GM18951 (cell line): ENCODE data around the gene VCX2.
"Not testable (repeated sequence)": the region's sequence is repeated elsewhere in the genome, so short reads cannot be mapped to it uniquely, and the experiment has no call there.

ENCODE experiments used
- POLR2A ChIP-seq: IDR thresholded peaks from 4 replicates; pipeline ENCODE4 v1.6.1; 2011; ENCODE audit warnings: mild to moderate bottlenecking; ENCODE audit not compliant: insufficient read length, insufficient read depth; ENCODE audit errors: extremely low read depth
- in situ Hi-C: fragments of 300-500 bp; cut with MboI; formaldehyde crosslinking; loops from one replicate; pipeline ENCODE4 v1.12.0; 2022; ENCODE audit warnings: low sequenced_read_pairs, mixed read lengths, inconsistent platforms; ENCODE audit not compliant: unreplicated experiment

The VCX2 gene

DNA sequence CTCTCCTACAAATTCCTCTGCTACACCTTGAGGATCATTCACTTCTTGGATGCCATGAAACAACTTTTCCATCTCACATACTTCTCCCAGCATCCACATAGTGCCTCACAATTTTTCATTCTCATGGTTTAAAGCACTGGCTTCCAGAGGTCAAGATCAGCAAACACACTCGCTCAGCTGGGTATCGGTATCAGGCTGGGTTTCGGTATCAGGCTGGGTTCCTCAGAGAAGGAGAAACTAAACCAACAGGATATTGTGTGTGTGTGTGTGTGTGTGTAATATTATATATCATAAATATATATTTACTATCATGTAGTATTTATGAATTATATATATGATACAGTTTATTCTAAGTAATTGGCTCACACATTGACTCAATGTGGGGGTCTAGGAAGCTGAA is at the start of gene VCX2:
Gene VCX2 (minus strand): TSS at position 99 of the 400 bp plus-strand sequence. CDS start 624 bp downstream, outside the sequence.
- in situ Hi-C loops = not testable (repeated sequence)

DNA sequence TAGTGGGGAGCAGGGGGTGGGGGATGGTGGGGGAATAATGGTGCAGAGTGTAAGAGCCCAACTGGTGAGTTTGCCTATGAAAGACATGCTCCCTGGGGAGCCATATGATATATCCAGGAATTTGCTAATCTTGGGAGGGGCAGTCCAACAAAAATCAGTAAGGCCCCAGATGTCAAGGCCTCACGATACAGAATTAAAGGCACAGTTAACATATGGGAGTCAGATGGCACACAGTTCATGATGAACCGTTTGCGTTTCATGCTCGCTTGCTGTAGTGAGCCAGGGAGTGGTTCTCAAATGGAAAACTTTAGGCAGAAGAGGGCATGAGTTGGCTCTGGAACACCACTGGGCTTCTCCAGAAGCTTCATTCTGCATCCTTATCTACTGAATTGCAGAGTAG is 33.9 kb upstream of the VCX2 start:
- in situ Hi-C loops = no loop called here

GRCh38 chrX:8204169-8204935 is 33.3 kb upstream of the VCX2 start:
- no peak for TF ChIP-seq POLR2A
- in situ Hi-C loops = no loop called here

More for the DNA sequence above, 33.9 kb upstream of the VCX2 start:
- TF ChIP-seq POLR2A = no peak

DNA sequence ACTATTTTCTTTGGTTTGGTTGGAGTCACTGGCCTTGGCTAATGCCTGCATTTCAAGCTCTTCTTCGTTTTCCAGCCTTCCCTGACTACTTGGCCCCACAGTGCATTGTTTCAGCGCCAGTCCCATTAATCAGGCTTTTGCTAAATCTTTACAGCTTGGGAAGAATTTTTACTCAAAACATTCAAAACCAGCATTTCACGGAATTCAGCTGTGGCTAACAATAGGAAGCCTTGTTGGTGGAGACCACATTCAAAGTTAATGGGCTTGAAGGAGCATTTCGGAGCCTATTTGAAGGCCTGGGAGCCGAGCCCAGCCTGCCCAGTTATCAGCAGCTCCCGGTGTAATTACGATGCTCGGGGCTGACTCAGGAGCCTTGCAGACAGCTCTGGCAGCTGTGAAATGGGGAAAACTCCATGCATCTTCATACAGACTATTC is 30.8 kb upstream of the VCX2 start:
- no peak for TF ChIP-seq POLR2A
- in situ Hi-C loops = no loop called here

DNA sequence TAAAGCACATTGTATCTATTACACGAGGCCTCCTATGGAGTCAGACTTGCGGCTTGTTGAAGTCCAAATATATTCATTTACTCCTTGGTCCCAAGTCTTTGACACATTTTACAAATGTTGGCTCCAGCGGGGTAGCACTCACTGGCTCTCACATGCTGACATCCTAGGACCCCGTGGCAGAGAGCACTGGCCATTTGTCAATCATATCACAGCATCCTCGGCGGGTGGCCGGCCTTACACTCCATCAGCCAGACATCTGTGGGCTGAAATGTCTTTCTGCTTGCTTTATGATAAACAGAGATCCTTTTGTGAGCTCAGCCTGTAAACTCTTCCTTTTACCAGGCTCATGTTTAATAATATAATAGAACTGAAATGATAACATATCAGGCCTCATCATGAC is 25.7 kb upstream of the VCX2 start:
- TF ChIP-seq POLR2A = no peak
- in situ Hi-C loops = no loop called here

DNA sequence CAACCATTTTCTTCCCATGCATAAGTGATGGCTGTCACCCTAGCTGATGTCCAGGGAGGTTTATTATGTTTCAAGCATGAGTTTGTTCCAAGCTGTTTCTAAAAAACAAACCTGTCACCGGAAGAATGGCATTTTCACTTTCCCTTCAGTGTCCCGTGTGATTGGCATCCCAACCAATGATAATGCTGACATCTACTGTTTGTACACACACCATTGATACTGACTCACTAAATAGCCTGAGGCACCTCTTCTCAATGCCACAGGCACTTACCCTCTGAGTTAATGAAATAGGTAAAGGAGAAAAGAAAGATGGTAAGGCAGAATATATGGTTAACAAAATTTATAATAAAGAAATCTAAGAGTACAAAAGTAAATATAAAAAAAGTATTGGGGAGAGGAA is 23.1 kb upstream of the VCX2 start:
- in situ Hi-C loops = no loop called here
- TF ChIP-seq POLR2A = no peak

DNA sequence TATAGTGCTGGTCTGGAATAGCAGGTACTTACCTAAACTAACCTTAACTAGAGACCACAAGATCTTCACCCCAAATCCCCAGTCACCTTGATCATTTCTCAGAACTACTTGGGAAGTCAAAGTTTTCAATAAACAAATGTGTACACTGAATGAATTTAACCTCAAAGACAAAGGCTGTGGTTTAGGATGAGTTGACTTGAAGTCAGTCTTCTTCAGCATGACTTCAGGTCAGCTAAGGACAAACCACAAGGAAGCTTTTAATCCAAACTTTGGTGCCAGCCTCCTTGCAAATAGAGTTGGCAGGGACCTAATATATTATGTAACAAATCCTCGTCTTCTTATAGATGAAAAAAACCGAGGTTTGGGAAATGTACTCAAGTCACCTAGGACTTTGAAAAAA is 21.2 kb upstream of the VCX2 start:
- TF ChIP-seq POLR2A = no peak
- in situ Hi-C loops = no loop called here

DNA sequence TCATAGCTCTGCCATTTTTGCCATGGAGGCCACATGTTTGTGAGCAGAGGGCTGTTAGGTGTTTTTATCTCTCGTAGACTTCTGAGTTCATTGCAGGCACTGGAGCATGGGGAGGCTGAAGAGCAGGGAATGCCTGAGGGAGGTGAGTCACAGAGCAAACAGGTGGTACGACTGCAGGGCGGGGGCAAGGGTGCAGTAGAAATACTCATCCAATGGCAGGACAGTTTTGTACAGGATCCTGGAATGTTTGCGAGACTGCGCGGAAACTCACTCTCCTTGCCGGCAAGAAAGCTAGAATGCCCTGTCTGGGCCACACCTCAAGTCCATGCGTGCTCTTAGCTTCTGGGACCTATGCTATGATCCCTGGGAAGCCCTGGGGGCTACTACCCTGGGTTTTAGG is 20.0 kb upstream of the VCX2 start:
- in situ Hi-C loops = no loop called here
- no peak for TF ChIP-seq POLR2A

DNA sequence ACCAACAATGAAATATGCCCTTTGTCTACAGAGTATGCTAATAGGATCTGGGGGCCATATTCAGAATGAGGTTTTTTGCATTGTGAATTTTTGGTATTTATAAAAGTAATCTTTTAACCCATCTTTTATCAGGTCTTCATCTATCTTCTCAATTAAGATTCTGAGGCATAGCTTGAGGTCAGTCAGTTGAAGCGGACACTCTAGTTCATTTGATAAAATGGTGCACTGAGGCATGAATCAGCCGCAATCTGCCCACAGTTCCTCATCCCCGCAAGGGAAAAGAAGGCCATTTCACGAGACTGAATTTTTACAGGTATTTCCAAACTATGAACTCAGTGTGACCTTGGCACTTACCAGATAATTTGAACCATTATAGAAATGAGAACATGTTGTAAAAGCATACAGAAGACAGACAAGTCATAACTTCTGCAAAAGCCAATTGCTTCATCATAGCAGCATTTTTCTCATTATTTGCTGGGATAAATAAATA is 19.3 kb upstream of the VCX2 start:
- in situ Hi-C loops = no loop called here
- TF ChIP-seq POLR2A = no peak

DNA sequence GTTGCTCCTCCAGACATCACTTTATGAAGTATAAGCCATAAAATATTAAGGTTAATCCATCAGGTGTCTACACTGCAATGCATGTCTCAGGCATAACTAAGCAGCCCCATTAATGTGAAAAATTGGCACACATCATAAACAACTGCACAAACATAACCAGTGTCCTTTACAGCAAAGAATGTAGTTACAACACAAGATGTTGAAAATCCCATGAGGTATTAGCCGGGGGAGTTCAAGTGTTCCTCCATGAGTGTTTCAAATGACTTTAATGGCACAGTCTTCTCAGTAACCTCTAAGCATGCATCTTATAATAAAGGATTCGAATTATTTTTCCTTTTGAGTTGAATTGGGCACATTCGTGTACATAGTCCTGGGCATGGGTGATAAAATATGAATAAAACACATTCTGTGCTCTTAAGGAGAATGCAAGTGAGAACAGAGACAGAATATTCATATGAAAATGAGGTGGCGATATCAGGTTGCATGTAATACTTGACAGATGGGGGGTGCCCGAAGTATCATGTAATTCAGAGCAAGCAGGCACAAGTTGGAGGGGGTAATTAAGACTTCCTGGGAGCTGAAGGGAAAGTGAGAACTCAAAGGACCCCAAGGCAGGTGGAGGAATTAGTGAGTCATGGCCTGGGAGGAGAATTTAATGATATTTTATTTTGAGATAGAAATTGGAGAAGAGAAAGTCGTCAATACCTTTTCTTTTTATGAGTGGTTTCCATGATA is 18.2 kb upstream of the VCX2 start:
- TF ChIP-seq POLR2A = no peak
- in situ Hi-C loops = no loop called here

DNA sequence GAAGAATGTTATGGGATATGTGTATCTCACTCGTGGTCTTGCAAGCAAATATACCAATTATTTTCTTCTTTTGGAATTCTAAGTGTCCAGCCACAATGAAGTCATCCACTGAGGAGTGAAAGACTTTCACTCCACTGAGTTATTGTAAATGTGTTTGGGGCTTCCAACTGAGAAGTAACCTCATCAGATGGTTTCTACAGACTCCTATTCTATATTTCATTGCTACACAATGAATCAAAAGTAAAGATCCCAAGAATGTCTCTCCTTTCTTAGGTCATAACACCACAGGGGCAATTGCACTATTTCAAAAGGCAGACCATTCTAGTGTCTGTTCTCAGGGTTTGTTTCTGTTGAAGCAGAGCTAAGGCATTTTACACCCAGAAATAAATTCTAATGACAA is 12.3 kb upstream of the VCX2 start:
- in situ Hi-C loops = no loop called here
- TF ChIP-seq POLR2A = no peak

GRCh38 chrX:8179656-8180055 is 8.6 kb upstream of the VCX2 start:
- in situ Hi-C loops = no loop called here
- TF ChIP-seq POLR2A = no peak

DNA sequence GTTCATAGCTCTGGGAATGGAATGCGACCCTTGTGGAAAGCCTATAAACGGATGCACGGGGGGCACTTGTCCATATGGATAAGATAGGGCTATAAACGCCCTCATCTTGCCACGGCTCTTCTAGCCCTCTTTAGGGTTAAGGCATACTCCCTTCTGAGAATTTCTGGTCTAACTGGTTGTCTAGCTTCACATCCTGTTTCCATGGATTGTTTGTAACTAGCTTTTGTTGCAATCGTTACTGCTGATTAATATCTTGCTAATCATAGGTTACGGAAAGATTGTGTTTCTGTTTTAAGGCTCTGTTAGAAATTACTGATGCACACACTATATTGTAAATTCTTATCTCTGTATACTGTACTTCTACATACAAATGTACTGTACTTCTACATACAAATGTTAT is 17.1 kb downstream of the VCX2 start:
- in situ Hi-C loops = not testable (repeated sequence)

GRCh38 chrX:8147226-8147625 is 23.8 kb downstream of the VCX2 start:
- in situ Hi-C loops = no loop called here
- no peak for TF ChIP-seq POLR2A

- in situ Hi-C loops = no loop called here
- TF ChIP-seq POLR2A = no peak
Observed at GRCh38 chrX:8144925-8145324, 26.1 kb downstream of the VCX2 start.
